ENCODE results near the gene MTR.

DNA sequence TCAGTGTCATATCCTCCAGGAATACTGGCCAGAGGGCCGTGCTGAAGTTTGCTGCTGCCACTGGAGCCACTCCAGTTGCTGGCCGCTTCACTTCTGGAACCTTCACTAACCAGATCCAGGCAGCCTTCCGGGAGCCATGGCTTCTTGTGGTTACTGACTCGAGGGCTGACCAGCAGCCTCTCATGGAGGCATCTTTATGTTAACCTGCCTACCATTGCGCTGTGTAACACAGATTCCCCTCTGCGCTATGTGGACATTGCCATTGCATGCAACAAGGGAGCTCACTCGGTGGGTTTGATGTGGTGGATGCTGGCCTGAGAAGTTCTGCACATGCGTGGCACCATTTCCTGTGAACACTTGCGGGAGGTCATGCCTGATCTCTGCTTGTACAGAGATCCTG, 24.8 kb downstream of the MTR start:
- TF ChIP-seq, protein P1, sequence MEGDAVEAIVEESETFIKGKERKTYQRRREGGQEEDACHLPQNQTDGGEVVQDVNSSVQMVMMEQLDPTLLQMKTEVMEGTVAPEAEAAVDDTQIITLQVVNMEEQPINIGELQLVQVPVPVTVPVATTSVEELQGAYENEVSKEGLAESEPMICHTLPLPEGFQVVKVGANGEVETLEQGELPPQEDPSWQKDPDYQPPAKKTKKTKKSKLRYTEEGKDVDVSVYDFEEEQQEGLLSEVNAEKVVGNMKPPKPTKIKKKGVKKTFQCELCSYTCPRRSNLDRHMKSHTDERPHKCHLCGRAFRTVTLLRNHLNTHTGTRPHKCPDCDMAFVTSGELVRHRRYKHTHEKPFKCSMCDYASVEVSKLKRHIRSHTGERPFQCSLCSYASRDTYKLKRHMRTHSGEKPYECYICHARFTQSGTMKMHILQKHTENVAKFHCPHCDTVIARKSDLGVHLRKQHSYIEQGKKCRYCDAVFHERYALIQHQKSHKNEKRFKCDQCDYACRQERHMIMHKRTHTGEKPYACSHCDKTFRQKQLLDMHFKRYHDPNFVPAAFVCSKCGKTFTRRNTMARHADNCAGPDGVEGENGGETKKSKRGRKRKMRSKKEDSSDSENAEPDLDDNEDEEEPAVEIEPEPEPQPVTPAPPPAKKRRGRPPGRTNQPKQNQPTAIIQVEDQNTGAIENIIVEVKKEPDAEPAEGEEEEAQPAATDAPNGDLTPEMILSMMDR (IDR thresholded peaks at IDR 0.05): no peak
- TF ChIP-seq ZFX (IDR thresholded peaks at IDR 0.05; ENCODE audit: borderline replicate concordance): no peak
